Stimulated activated CD4-positive, alpha-beta T cell treated with anti-CD3 and anti-CD28 coated beads, Interleukin-1b, Interleukin-23, amount 100 ng/mL, for 24 hours (primary cell): ENCODE measurements around the gene S100A3.
"Not testable (repeated sequence)": the region's sequence is repeated elsewhere in the genome, so short reads cannot be mapped to it uniquely, and the experiment has no call there.

ENCODE experiments used
- DNase-seq, 4 experiments: peaks; one replicate each; pipeline ENCODE4 v3.0.0-alpha.2; 2020; ENCODE audit warnings: low read depth in 4 of 4, low spot score in 1 of 4

The S100A3 gene

GRCh38 chr1:153548722-153549688 is at the start of gene S100A3:
Gene S100A3, minus strand, starts transcription at chr1:153549258. Its CDS starts 773 bp downstream, at chr1:153548485.
- no peak for DNase-seq

GRCh38 chr1:153598309-153599172 is 49.5 kb upstream of the S100A3 start:
- DNase-seq, result no peak

GRCh38 chr1:153597206-153597605 is 48.1 kb upstream of the S100A3 start:
- no peak for DNase-seq

- DNase-seq, result no peak
Measured at GRCh38 chr1:153592748-153593147, 43.7 kb upstream of the S100A3 start.

- DNase-seq, result no peak
Measured at GRCh38 chr1:153588482-153588881, 39.4 kb upstream of the S100A3 start.

- not testable (repeated sequence) for DNase-seq
Measured at GRCh38 chr1:153588033-153588432, 39.0 kb upstream of the S100A3 start.

GRCh38 chr1:153587314-153587713 is 38.3 kb upstream of the S100A3 start:
- no peak for DNase-seq

GRCh38 chr1:153586347-153586746 is 37.3 kb upstream of the S100A3 start:
- no peak for DNase-seq

GRCh38 chr1:153585006-153585405 is 35.9 kb upstream of the S100A3 start:
- no peak for DNase-seq

GRCh38 chr1:153583976-153584375 is 34.9 kb upstream of the S100A3 start:
- DNase-seq, result no peak

GRCh38 chr1:153583514-153583913 is 34.5 kb upstream of the S100A3 start:
- DNase-seq, result not testable (repeated sequence)

GRCh38 chr1:153582836-153583235 is 33.8 kb upstream of the S100A3 start:
- not testable (repeated sequence) for DNase-seq

GRCh38 chr1:153578936-153579335 is 29.9 kb upstream of the S100A3 start:
- no peak for DNase-seq

GRCh38 chr1:153578490-153578889 is 29.4 kb upstream of the S100A3 start:
- no peak for DNase-seq

- no peak for DNase-seq
Measured at GRCh38 chr1:153577624-153578051, 28.6 kb upstream of the S100A3 start.

- DNase-seq, result no peak
Measured at GRCh38 chr1:153577138-153577537, 28.1 kb upstream of the S100A3 start.

GRCh38 chr1:153575497-153575896 is 26.4 kb upstream of the S100A3 start:
- DNase-seq, result not testable (repeated sequence)

- not testable (repeated sequence) for DNase-seq
Measured at GRCh38 chr1:153575081-153575491, 26.0 kb upstream of the S100A3 start.

GRCh38 chr1:153573351-153573750 is 24.3 kb upstream of the S100A3 start:
- no peak for DNase-seq

- DNase-seq, result peak in 2 of 4 experiments; percentile 30 to 51
Measured at GRCh38 chr1:153572569-153573015, 23.5 kb upstream of the S100A3 start.

- no peak for DNase-seq
Measured at GRCh38 chr1:153571706-153572105, 22.6 kb upstream of the S100A3 start.

GRCh38 chr1:153570874-153571273 is 21.8 kb upstream of the S100A3 start:
- no peak for DNase-seq
